SJCRH30 (cell line): Measurements from ENCODE around the gene SHISA9. TPM values are rescaled to one million over a fixed set of nuclear protein-coding genes. Genes with fewer than 3 reads are reported as not detected.

Experiments used
- DNase-seq, 2 experiments: peaks; one replicate each; pipeline ENCODE4 v3.0.0-alpha.2; 2015 to 2020
- H3K27ac ChIP-seq: fragments of 250-450 bp; sonication (Bioruptor Pico); 2 replicates; pipeline ENCODE4 v1.5.1; 2020; ENCODE audit warnings: mild to moderate bottlenecking, moderate library complexity
- H3K27me3 ChIP-seq: fragments of 250-450 bp; sonication (Bioruptor Pico); 2 replicates; pipeline ENCODE4 v1.5.1; 2020; ENCODE audit warnings: mild to moderate bottlenecking, moderate library complexity
- H3K36me3 ChIP-seq: fragments of 250-450 bp; sonication (Bioruptor Pico); 2 replicates; pipeline ENCODE4 v1.5.1; 2020; ENCODE audit warnings: mild to moderate bottlenecking, moderate library complexity
- H3K4me1 ChIP-seq: fragments of 250-450 bp; sonication (Bioruptor Pico); 2 replicates; pipeline ENCODE4 v1.5.1; 2020; ENCODE audit warnings: mild to moderate bottlenecking, moderate library complexity
- H3K4me3 ChIP-seq: fragments of 250-450 bp; sonication (Bioruptor Pico); 2 replicates; pipeline ENCODE4 v1.5.1; 2020; ENCODE audit warnings: mild to moderate bottlenecking, moderate library complexity
- H3K9me3 ChIP-seq: fragments of 250-450 bp; sonication (Bioruptor Pico); replicated peaks from 2 replicates; pipeline ENCODE4 v1.5.1; 2020; ENCODE audit warnings: mild to moderate bottlenecking, moderate library complexity
- total RNA-seq: library from RNA; depleted of rRNA; stranded (reverse); fragments of >200 nt; shearing (Covaris generic); gene quantifications from 2 replicates; pipeline ENCODE4 v1.2.3, GENCODE V29; 2014; rRNA removed

SHISA9 gene
- total RNA-seq, 1 experiment from 2014 or later = not detected

GRCh38 chr16:13242201-13242600 is 340.8 kb downstream of the SHISA9 start:
- Histone ChIP-seq H3K27me3 (no peaks in the 10 kb centered on the region), H3K27ac (no peak overlapping the region), H3K4me3 (no peak overlapping the region), H3K4me1 (no peaks in the 10 kb centered on the region), H3K9me3 (no peaks in the 10 kb centered on the region), H3K36me3 (no peaks in the 10 kb centered on the region)
- DNase-seq = no peak

- H3K4me3 ChIP-seq = no peak overlapping the region
- H3K27ac ChIP-seq = no peak overlapping the region
- H3K27me3 ChIP-seq = no peaks in the 10 kb centered on the region
- no peak for DNase-seq
- H3K9me3 ChIP-seq = no peaks in the 10 kb centered on the region
- H3K36me3 ChIP-seq = no peaks in the 10 kb centered on the region
- no peaks in the 10 kb centered on the region for H3K4me1 ChIP-seq
These were observed 343.4 kb downstream of the SHISA9 start for GRCh38 chr16:13244770-13245169.

GRCh38 chr16:13245713-13246377 is 344.4 kb downstream of the SHISA9 start:
- H3K36me3 ChIP-seq = no peaks in the 10 kb centered on the region
- no peak overlapping the region for H3K27ac ChIP-seq
- H3K9me3 ChIP-seq = no peaks in the 10 kb centered on the region
- no peaks in the 10 kb centered on the region for H3K27me3 ChIP-seq
- H3K4me3 ChIP-seq = no peak overlapping the region
- no peaks in the 10 kb centered on the region for H3K4me1 ChIP-seq
- no peak for DNase-seq

GRCh38 chr16:13254998-13255614 is 353.7 kb downstream of the SHISA9 start:
- no peak overlapping the region for H3K4me3 ChIP-seq
- H3K9me3 ChIP-seq = no peaks in the 10 kb centered on the region
- H3K4me1 ChIP-seq = no peaks in the 10 kb centered on the region
- no peak overlapping the region for H3K27ac ChIP-seq
- no peaks in the 10 kb centered on the region for H3K36me3 ChIP-seq
- H3K27me3 ChIP-seq = no peaks in the 10 kb centered on the region
- no peak for DNase-seq

GRCh38 chr16:13262270-13263090 is 361.1 kb downstream of the SHISA9 start:
- Histone ChIP-seq H3K36me3 (no peaks in the 10 kb centered on the region), H3K4me1 (no peaks in the 10 kb centered on the region), H3K27ac (no peak overlapping the region), H3K27me3 (no peaks in the 10 kb centered on the region), H3K9me3 (no peaks in the 10 kb centered on the region), H3K4me3 (no peak overlapping the region)
- no peak for DNase-seq

GRCh38 chr16:13264749-13265552 is 363.6 kb downstream of the SHISA9 start:
- H3K9me3 ChIP-seq = no peaks in the 10 kb centered on the region
- H3K4me1 ChIP-seq = no peaks in the 10 kb centered on the region
- H3K27ac ChIP-seq = no peak overlapping the region
- no peaks in the 10 kb centered on the region for H3K27me3 ChIP-seq
- H3K36me3 ChIP-seq = no peaks in the 10 kb centered on the region
- DNase-seq = no peak
- no peak overlapping the region for H3K4me3 ChIP-seq

- Histone ChIP-seq H3K4me1 (no peaks in the 10 kb centered on the region), H3K9me3 (no peaks in the 10 kb centered on the region), H3K27ac (no peak overlapping the region), H3K27me3 (no peaks in the 10 kb centered on the region), H3K4me3 (no peak overlapping the region), H3K36me3 (no peaks in the 10 kb centered on the region)
- no peak for DNase-seq
These were observed 368.0 kb downstream of the SHISA9 start for GRCh38 chr16:13269359-13269758.

GRCh38 chr16:13269905-13270528 is 368.6 kb downstream of the SHISA9 start:
- H3K27me3 ChIP-seq = no peaks in the 10 kb centered on the region
- H3K27ac ChIP-seq = no peak overlapping the region
- DNase-seq = no peak
- no peaks in the 10 kb centered on the region for H3K9me3 ChIP-seq
- H3K4me3 ChIP-seq = no peak overlapping the region
- no peaks in the 10 kb centered on the region for H3K36me3 ChIP-seq
- H3K4me1 ChIP-seq = no peaks in the 10 kb centered on the region

GRCh38 chr16:13270602-13271001 is 369.2 kb downstream of the SHISA9 start:
- Histone ChIP-seq H3K27me3 (no peaks in the 10 kb centered on the region), H3K36me3 (no peaks in the 10 kb centered on the region), H3K4me1 (no peaks in the 10 kb centered on the region), H3K27ac (no peak overlapping the region), H3K9me3 (no peaks in the 10 kb centered on the region), H3K4me3 (no peak overlapping the region)
- DNase-seq = no peak

GRCh38 chr16:13289515-13289914 is 388.1 kb downstream of the SHISA9 start:
- Histone ChIP-seq H3K4me1 (no peaks in the 10 kb centered on the region), H3K9me3 (no peaks in the 10 kb centered on the region), H3K27me3 (no peaks in the 10 kb centered on the region), H3K4me3 (no peak overlapping the region), H3K36me3 (no peaks in the 10 kb centered on the region), H3K27ac (no peak overlapping the region)
- no peak for DNase-seq

Other genes starting within 250 kb of the SHISA9 start
- 5.2 and 5.4 TPM in 2 replicates for gene CPPED1, start 97.7 kb upstream of the SHISA9 start, total RNA-seq